ES-I3 (cell line): ENCODE measurements around the gene CFAP99.

ENCODE experiments used
- H3K36me3 ChIP-seq: 2 replicates; pipeline ENCODE4 v1.6.1; 2013; ENCODE audit warnings: mild to moderate bottlenecking, low read length, control low read depth, moderate library complexity; ENCODE audit not compliant: insufficient read depth
- H3K4me1 ChIP-seq: 2 replicates; pipeline ENCODE4 v1.6.1; 2013; ENCODE audit warnings: mild to moderate bottlenecking, control low read depth, low read length; ENCODE audit not compliant: insufficient read depth
- H3K9ac ChIP-seq: 2 replicates; pipeline ENCODE4 v1.6.1; 2013; ENCODE audit warnings: low read depth, mild to moderate bottlenecking, low read length, moderate library complexity
- H3K9me3 ChIP-seq: 2 replicates; pipeline ENCODE4 v1.6.1; 2013; ENCODE audit warnings: mild to moderate bottlenecking, low read length, moderate library complexity; ENCODE audit not compliant: control insufficient read depth, insufficient read depth

The CFAP99 gene

GRCh38 chr4:2449511-2450392 is 31.0 kb downstream of the CFAP99 start:
- no peak overlapping the region for H3K9ac ChIP-seq
- H3K4me1 ChIP-seq, result no peaks in the 10 kb centered on the region; the same call in 1 of the 2 replicates
- no peaks in the 10 kb centered on the region for H3K36me3 ChIP-seq
- no peaks in the 10 kb centered on the region for H3K9me3 ChIP-seq

GRCh38 chr4:2450394-2451035 is 31.8 kb downstream of the CFAP99 start:
- Histone ChIP-seq H3K9ac (no peak overlapping the region), H3K4me1 (no peaks in the 10 kb centered on the region; the same call in 1 of the 2 replicates), H3K36me3 (no peaks in the 10 kb centered on the region), H3K9me3 (no peaks in the 10 kb centered on the region)

GRCh38 chr4:2451036-2451520 is 32.3 kb downstream of the CFAP99 start:
- Histone ChIP-seq H3K9me3 (no peaks in the 10 kb centered on the region), H3K9ac (no peak overlapping the region), H3K36me3 (no peaks in the 10 kb centered on the region), H3K4me1 (no peaks in the 10 kb centered on the region)

GRCh38 chr4:2451821-2452785 is 33.3 kb downstream of the CFAP99 start:
- Histone ChIP-seq H3K9ac (no peak overlapping the region), H3K9me3 (no peaks in the 10 kb centered on the region), H3K36me3 (no peaks in the 10 kb centered on the region), H3K4me1 (no peaks in the 10 kb centered on the region)

- no peaks in the 10 kb centered on the region for H3K36me3 ChIP-seq
- H3K4me1 ChIP-seq, result no peaks in the 10 kb centered on the region
- no peaks in the 10 kb centered on the region for H3K9me3 ChIP-seq
- H3K9ac ChIP-seq, result no peak overlapping the region
These were observed 38.9 kb downstream of the CFAP99 start for GRCh38 chr4:2457481-2458295.

GRCh38 chr4:2458546-2459491 is 40.1 kb downstream of the CFAP99 start:
- Histone ChIP-seq H3K9me3 (no peaks in the 10 kb centered on the region), H3K36me3 (no peaks in the 10 kb centered on the region), H3K9ac (no peak overlapping the region), H3K4me1 (no peaks in the 10 kb centered on the region)

GRCh38 chr4:2459589-2460349 is 41.0 kb downstream of the CFAP99 start:
- H3K9ac ChIP-seq, result no peak overlapping the region

GRCh38 chr4:2461246-2461960 is 42.6 kb downstream of the CFAP99 start:
- H3K9ac ChIP-seq, result no peak overlapping the region
- H3K9me3 ChIP-seq, result no peaks in the 10 kb centered on the region
- no peaks in the 10 kb centered on the region for H3K4me1 ChIP-seq
- no peaks in the 10 kb centered on the region for H3K36me3 ChIP-seq

More at GRCh38 chr4:2459589-2460349, 41.0 kb downstream of the CFAP99 start:
- H3K4me1 ChIP-seq, result no peaks in the 10 kb centered on the region
- no peaks in the 10 kb centered on the region for H3K36me3 ChIP-seq
- no peaks in the 10 kb centered on the region for H3K9me3 ChIP-seq

- Histone ChIP-seq H3K9ac (peak overlapping the region; percentile 69), H3K9me3 (no peaks in the 10 kb centered on the region), H3K4me1 (no peaks in the 10 kb centered on the region), H3K36me3 (no peaks in the 10 kb centered on the region)
These were observed 43.6 kb downstream of the CFAP99 start for GRCh38 chr4:2462218-2462991.

- H3K9ac ChIP-seq, result peak overlapping the region; percentile 19; the same call in 1 of the 2 replicates
- no peaks in the 10 kb centered on the region for H3K4me1 ChIP-seq
- no peaks in the 10 kb centered on the region for H3K36me3 ChIP-seq
- H3K9me3 ChIP-seq, result no peaks in the 10 kb centered on the region
These were observed 44.4 kb downstream of the CFAP99 start for GRCh38 chr4:2462992-2463762.
